Measurements from ENCODE around the gene SMYD3. TPM values are rescaled to one million over a fixed set of nuclear protein-coding genes. Genes with fewer than 3 reads are reported as not detected.

SMYD3 gene
- total RNA-seq, 6 experiments from 2014 or later, result 6.3 to 10.0 (median 6.6) TPM

DNA sequence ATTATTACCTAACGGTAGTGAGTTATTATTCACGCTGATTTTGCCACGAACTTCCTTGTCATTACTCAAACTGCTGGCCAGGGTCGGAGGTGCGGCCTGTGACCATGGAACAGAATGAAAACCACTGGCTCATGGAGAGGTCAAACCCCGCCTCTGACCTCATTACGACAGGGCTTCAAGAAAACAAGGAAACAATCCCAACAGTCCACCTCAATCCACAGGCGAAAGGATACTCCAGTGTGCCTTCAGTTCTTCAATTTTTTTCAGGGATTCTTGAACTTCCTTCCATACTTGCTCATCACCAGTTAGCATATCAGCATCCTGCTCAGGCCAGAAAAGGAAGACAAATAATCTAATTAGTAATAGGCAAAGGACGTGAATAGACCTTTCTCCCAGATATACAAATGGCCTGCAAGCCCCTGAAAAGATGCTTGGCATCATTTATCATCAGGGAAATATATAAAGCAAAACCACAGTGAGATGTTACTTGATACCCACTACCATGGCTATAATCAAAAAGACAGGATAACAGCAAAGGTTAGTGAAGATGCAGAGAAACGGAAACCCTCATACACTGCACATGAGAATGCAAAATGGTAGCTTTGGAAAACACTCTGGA lies 643.4 kb downstream of the SMYD3 start:
- no peak for ATAC-seq
- no peak overlapping the region for H3K4me3 ChIP-seq
- intact Hi-C loops (cut with DNase I), result no loop called here
- no peaks in the 10 kb centered on the region for H3K9me3 ChIP-seq
- H3K27me3 ChIP-seq, result no peaks in the 10 kb centered on the region
- no peak overlapping the region for H3K27ac ChIP-seq
- WGBS (ENCODE audit: insufficient coverage, low coverage, low lambda C conversion rate, missing lambda C conversion rate), result 82% methylated on average over 10 of the region's 10 CpGs
- H3K4me1 ChIP-seq, result no peaks in the 10 kb centered on the region
- TF ChIP-seq POLR2A (IDR thresholded peaks at IDR 0.05), result no peak
- TF ChIP-seq, protein P1, sequence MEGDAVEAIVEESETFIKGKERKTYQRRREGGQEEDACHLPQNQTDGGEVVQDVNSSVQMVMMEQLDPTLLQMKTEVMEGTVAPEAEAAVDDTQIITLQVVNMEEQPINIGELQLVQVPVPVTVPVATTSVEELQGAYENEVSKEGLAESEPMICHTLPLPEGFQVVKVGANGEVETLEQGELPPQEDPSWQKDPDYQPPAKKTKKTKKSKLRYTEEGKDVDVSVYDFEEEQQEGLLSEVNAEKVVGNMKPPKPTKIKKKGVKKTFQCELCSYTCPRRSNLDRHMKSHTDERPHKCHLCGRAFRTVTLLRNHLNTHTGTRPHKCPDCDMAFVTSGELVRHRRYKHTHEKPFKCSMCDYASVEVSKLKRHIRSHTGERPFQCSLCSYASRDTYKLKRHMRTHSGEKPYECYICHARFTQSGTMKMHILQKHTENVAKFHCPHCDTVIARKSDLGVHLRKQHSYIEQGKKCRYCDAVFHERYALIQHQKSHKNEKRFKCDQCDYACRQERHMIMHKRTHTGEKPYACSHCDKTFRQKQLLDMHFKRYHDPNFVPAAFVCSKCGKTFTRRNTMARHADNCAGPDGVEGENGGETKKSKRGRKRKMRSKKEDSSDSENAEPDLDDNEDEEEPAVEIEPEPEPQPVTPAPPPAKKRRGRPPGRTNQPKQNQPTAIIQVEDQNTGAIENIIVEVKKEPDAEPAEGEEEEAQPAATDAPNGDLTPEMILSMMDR (IDR thresholded peaks at IDR 0.05), result no peak
- no peak for DNase-seq
- no peaks in the 10 kb centered on the region for H3K36me3 ChIP-seq

DNA sequence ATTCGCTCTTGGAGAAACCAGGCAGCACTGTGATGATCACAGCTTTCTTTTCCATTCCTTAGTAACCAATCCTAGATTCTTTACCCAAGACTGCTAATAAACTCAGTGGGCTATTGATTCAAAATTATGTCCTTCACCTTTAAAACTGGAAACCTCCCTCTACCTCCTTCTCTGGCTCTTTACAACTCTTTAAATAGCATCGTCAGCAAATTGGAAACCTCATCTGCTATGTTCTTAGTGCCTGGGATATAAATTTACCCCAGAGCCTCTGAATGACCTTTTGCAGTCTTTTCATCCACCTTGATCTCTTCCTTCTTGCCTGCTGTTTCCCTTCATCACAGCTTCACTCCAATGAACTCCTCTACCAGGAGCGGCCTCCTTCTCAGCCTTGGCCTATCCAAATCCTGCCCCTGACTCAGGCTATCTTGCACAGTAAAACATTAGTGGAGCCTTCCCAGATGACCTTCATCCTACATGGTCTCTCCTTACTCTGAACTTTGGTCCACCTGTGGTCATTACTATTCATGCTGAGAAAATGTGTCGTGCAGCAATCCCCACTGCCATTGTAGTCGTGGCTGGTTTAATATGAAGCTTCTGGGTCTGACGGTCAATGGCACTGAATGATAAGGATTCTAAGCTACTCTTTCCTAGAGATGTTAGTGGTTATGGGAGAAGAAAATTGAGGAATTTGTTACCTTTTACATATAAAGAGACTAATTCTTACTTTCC lies 644.1 kb downstream of the SMYD3 start:
- DNase-seq (no peak), ATAC-seq (no peak)
- intact Hi-C loops (cut with DNase I), result no loop called here
- Histone ChIP-seq H3K27ac (no peak overlapping the region), H3K9me3 (no peaks in the 10 kb centered on the region), H3K4me3 (no peak overlapping the region), H3K27me3 (no peaks in the 10 kb centered on the region), H3K4me1 (no peaks in the 10 kb centered on the region), H3K36me3 (no peaks in the 10 kb centered on the region)
- TF ChIP-seq POLR2A (IDR thresholded peaks at IDR 0.05), result no peak
- TF ChIP-seq, protein P1 (IDR thresholded peaks at IDR 0.05), result no peak
- 85% methylated on average over 4 of the region's 6 CpGs for WGBS (ENCODE audit: insufficient coverage, low coverage, low lambda C conversion rate, missing lambda C conversion rate)

DNA sequence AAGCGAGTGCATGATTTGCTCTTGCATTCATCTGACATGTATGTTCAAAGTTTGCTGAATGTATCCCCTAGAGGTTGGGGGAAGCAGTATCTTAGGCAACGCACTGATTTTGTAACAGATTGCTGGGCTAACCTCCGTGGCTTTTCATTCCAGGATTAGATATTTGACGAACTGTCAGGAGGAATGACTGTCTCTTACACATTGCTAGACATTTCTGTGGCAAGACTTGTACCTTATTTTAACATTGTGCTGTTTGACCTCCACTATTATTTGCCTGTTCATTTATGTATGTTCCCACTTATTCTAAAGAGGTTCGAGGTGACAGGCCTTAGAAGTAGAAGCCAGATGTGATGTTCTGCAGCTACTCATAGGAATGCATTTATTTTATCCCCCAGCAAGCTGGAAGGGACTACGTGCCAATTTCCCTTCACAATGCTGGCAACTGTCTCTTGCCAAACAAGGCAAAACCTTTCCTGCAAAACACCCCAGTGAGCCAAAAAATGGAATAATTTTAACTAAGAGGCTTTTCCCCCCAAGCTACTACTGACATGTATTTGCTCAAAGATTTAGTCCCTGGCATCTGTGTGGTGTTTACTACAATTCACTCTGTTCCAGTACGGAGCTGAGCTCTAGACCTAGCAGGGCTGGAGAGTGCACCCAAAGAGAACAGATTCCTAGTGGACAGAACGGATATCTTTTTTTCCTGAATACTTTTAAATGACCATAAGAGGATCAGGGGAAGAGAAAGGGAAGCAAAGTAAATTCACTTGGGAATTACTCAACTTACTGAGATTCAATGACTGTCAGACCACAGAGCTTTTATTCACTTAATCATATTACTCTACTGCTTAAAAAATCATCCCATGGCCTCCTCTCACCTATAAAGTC lies 646.2 kb downstream of the SMYD3 start:
- 69% methylated on average over 7 of the region's 8 CpGs for WGBS (ENCODE audit: insufficient coverage, low coverage, low lambda C conversion rate, missing lambda C conversion rate)
- Histone ChIP-seq H3K4me3 (no peak overlapping the region), H3K27me3 (no peaks in the 10 kb centered on the region), H3K27ac (no peak overlapping the region), H3K4me1 (no peaks in the 10 kb centered on the region), H3K9me3 (no peaks in the 10 kb centered on the region), H3K36me3 (no peaks in the 10 kb centered on the region)
- intact Hi-C loops (cut with DNase I), result no loop called here
- TF ChIP-seq, protein P1 (IDR thresholded peaks at IDR 0.05), result no peak
- no peak for TF ChIP-seq POLR2A (IDR thresholded peaks at IDR 0.05)
- DNase-seq (no peak), ATAC-seq (no peak)

DNA sequence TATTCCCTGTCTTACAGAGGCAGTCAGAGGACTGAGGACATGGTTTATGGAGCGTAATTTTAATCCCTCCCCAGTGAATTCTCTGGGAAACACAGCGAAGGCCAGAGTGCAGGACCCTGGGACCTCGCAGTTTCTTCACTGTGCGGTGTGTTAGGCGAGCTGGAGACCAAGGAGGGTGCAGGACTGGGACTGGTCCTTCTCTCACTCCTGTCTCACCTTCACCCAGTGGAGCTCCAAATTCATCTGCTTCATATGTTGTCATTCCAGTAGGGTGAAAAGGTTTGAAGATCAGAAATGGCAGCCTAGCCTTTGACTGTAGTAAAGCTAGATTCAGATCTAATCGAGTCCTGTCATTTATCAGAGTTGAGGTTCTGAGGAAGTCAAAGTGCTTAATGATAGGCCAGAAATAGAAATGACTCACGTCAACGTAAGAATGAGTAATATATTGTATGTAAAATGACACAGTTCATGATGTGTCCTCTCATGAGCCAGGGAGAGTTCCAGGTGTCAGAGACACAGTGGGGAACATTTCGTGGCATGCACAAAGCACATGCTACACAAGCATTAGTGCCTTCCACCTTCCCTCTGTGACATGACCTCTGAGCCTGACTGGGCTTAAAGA lies 647.5 kb downstream of the SMYD3 start:
- TF ChIP-seq, protein P1 (IDR thresholded peaks at IDR 0.05), result no peak
- no peak for TF ChIP-seq POLR2A (IDR thresholded peaks at IDR 0.05)
- no peaks in the 10 kb centered on the region for H3K27me3 ChIP-seq
- no peaks in the 10 kb centered on the region for H3K36me3 ChIP-seq
- no peak overlapping the region for H3K4me3 ChIP-seq
- intact Hi-C loops (cut with DNase I), result no loop called here
- no peak overlapping the region for H3K27ac ChIP-seq
- DNase-seq (no peak), ATAC-seq (no peak)
- no peaks in the 10 kb centered on the region for H3K4me1 ChIP-seq
- H3K9me3 ChIP-seq, result no peaks in the 10 kb centered on the region
- 94% methylated on average over 9 of the region's 9 CpGs for WGBS (ENCODE audit: insufficient coverage, low coverage, low lambda C conversion rate, missing lambda C conversion rate)
